GM12874 (cell line): ENCODE measurements around the gene GLG1.

Experiments
- TF ChIP-seq, protein P1 (sequence below): IDR thresholded peaks from 2 replicates; pipeline ENCODE4 v1.5.1; 2011; ENCODE audit warnings: low read depth, mild to moderate bottlenecking, control low read depth, low read length, moderate library complexity; ENCODE audit not compliant: insufficient read depth

The GLG1 gene

DNA sequence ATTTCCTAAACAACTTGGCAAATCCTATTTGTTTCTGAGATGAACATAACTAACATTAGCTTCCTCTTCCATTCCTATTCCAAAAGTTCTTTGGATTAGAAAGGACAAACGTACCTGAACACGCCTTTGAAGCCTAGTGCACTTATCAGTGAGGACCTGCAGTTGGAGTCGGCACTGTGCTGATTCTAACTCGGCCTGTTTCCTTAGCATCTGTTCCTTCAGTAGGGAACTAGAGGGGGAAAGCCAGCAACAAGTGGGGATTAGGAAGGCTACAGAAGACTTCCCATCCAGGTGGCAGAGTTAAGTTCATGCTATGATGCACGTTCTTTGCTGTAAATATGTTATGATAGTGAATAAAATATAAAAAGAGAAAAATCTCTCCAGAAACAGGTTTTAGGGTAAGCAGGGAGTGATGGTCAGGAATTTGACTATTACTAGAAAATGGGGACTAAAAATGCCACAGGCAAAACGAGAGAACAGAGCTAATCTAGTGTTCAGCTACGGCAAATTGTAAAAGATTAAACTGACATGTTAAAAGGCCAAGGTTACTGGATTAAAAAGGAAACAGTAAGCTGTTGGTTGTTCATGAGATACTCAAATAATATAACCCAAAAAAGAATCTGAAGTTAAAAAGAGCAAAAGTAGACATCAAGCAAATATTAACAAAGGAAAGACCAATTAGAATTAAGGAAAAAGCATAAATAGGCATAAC is 31.0 kb upstream of the GLG1 start:
- TF ChIP-seq, protein P1, sequence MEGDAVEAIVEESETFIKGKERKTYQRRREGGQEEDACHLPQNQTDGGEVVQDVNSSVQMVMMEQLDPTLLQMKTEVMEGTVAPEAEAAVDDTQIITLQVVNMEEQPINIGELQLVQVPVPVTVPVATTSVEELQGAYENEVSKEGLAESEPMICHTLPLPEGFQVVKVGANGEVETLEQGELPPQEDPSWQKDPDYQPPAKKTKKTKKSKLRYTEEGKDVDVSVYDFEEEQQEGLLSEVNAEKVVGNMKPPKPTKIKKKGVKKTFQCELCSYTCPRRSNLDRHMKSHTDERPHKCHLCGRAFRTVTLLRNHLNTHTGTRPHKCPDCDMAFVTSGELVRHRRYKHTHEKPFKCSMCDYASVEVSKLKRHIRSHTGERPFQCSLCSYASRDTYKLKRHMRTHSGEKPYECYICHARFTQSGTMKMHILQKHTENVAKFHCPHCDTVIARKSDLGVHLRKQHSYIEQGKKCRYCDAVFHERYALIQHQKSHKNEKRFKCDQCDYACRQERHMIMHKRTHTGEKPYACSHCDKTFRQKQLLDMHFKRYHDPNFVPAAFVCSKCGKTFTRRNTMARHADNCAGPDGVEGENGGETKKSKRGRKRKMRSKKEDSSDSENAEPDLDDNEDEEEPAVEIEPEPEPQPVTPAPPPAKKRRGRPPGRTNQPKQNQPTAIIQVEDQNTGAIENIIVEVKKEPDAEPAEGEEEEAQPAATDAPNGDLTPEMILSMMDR, result no peak

DNA sequence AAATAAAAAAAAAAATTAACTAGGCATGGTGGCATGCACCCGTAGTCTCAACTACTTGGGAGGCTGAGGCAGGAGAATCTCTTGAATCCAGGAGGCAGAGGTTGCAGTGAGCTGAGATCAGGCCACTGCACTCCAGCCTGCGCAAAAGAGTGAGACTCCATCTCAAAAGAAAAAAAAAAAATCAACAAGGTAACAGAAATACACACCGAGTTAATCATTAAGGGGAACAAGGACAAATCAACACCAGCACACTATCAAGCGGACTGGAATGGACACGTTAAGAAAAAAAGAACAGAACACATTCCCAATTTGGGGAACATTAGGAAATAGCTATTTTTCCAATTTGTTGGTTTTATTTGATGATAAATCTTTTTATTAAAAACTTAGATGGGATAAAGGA is 28.4 kb upstream of the GLG1 start:
- TF ChIP-seq, protein P1, result no peak

DNA sequence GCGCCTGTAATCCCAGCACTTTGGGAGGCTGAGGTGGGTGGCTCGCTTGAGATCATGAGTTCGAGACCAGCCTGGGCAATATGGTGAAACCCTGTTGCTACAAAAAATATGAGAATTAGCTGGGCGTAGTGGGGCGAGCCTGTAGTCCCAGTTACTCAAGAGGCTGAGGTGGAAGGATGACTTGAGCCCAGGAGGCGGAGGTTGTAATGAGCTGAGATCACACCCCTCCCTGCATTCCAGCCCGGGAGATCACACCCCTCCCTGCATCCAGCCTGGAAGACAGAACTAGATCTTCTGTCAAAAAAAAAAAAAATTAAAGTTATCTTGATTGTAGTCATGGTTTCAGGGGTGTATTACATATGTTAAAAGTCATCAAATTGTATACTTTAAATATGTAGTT is 26.8 kb upstream of the GLG1 start:
- TF ChIP-seq, protein P1, result no peak

DNA sequence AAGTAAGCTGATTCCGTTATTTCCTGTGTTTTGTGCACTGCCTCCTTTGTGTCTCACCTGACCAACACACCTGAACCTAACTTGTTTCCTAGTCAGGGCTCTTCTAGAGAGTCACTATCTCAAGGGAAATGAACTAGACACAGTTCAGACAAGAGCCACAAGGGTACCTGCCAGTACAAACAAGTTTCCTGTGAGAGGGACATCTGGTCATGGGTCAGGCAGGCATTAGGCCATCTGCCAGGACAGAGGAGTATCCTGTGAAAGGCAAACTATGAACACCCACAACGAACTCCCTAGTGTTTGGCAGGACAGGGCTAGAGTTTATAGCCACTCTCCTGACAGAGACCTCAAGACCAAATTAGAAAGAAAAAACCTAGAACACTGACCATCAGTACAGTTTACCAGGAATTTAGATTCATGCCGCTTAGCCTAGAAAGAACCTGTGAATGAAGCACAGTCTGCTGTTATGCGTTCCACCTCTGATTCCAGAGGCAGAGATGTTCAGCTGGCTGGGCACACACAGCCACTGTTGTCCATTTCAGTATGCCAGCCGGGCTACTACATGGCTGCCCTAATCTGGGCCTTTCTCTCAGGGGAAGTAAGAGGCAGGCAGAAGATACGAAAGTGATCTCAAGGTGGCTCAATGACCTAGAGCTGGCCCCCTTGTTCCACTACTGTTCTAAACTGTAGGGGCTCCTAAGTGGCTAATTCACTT is 20.7 kb upstream of the GLG1 start:
- TF ChIP-seq, protein P1, result no peak

DNA sequence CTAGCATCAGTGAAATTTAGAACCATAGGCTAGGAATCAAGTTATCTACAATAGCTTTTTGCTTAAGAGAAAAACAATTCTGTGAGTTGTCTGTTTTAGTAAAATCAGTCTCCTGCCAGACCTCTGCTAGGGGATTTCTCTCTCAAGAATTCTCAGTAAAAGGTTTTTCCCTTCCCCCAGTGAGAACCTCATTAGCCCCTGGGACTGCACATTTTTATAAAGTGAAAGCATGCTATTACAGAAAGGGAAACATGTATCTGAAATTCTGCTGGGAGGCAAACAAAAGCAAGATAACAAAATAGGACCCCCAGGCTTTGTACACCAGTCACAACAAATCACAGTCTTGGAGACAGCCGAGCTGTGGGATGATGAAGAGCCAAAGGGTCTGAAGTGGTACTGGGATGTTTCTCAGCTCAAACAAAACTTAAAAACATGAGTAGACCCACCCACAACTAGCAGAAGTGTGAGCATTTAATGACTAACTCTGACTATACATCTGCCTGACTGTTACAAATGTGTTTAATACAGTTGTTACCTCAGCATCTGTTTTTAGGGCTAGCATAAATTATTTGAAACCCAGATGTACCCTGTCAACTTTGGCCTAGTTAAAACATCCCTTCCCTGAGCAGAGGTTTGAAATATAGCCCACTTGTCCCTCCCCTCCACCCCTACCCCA is 20.0 kb upstream of the GLG1 start:
- TF ChIP-seq, protein P1, result no peak

DNA sequence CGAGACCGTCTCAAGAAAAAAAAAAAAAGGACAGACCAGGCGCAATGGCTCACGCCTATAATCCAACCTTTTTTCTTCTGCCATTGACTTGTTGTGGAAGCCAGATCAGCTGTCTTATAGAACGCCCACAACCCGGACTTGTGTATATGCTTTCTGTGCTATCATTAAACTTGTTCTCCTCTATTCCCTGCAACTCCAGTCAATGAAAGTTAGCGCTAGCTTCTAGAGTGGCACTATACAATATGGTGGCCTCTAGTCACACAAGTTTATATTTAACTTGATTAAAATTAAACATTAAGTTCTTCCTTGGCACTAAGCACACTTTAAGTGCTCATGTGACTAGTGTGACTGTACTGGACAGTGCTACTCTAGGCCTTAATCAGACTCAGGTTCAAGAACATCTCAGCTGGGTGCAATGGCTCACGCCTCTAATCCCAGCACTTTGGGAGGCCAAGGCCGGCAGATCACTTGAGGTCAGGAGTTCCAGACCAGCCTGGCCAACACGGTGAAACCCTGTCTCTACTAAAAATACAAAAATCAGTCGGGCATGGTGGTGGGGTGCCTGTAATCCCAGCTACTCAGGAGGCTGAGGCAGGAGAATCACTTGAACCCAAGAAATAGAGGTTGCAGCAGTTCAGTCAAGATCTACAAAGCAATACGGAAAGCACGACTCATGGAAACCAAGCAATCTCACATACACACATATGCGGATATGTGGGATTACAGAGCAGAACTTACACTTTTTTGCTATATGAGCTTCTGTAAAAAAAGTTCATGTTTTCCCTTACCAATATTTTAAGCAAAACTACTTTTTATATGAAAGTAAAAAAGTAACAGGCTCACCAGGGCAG is 18.8 kb upstream of the GLG1 start:
- TF ChIP-seq, protein P1, result no peak

DNA sequence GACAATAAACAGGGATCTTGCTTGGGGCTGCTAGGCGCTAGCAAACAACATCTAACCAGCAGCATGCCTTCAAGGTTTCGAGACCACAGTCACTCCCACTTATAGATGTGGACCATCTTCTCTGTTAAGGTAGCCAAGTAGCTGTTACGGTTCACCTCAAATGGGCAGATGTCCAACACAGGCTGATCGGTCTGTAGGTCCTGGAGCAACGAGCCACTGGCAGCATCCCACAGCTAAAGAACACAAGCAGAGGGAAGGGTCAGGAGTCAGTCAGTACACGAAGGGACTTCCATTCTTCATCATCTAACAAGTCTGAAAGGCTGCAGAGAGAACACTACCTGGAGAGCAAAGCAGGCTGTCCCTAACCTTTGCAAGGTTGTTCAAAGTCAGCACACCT is 16.9 kb upstream of the GLG1 start:
- TF ChIP-seq, protein P1, result no peak
